Measurements from ENCODE around the gene COQ2.
A peak's percentile ranks its signal among the peaks of the same experiment; 100 is the strongest.
"Not testable (repeated sequence)": the region's sequence is repeated elsewhere in the genome, so short reads cannot be mapped to it uniquely, and the experiment has no call there.

Gene COQ2

GRCh38 chr4:83283181-83283580 lies 1.4 kb downstream of the COQ2 start:
- DNase-seq = no peak

- peak; percentile 83 for DNase-seq
These were observed 2.5 kb downstream of the COQ2 start for GRCh38 chr4:83282049-83282535.

GRCh38 chr4:83281307-83281706 lies 3.3 kb downstream of the COQ2 start:
- peak; percentile 51 for DNase-seq

- peak; percentile 46 for DNase-seq
These were observed 8.1 kb downstream of the COQ2 start for GRCh38 chr4:83276299-83277040.

GRCh38 chr4:83273926-83274325 lies 10.7 kb downstream of the COQ2 start:
- DNase-seq = not testable (repeated sequence)

- no peak for DNase-seq
These were observed 11.7 kb downstream of the COQ2 start for GRCh38 chr4:83272900-83273299.

GRCh38 chr4:83269256-83269655 lies 15.3 kb downstream of the COQ2 start:
- no peak for DNase-seq

GRCh38 chr4:83268491-83268890 lies 16.1 kb downstream of the COQ2 start:
- DNase-seq = no peak

- DNase-seq = no peak
These were observed 16.6 kb downstream of the COQ2 start for GRCh38 chr4:83267830-83268475.

GRCh38 chr4:83267121-83267829 lies 17.3 kb downstream of the COQ2 start:
- no peak for DNase-seq

- peak; percentile 62 for DNase-seq
These were observed 17.9 kb downstream of the COQ2 start for GRCh38 chr4:83266689-83267088.

- DNase-seq = no peak
These were observed 21.5 kb downstream of the COQ2 start for GRCh38 chr4:83263106-83263505.

- peak; percentile 51 for DNase-seq
These were observed 21.9 kb downstream of the COQ2 start for GRCh38 chr4:83262682-83263081.

- DNase-seq = no peak
These were observed 23.3 kb downstream of the COQ2 start for GRCh38 chr4:83261307-83261706.

GRCh38 chr4:83259586-83259985 lies 25.0 kb downstream of the COQ2 start:
- DNase-seq = no peak

GRCh38 chr4:83258461-83258860 lies 26.1 kb downstream of the COQ2 start:
- no peak for DNase-seq

GRCh38 chr4:83257811-83258210 lies 26.8 kb downstream of the COQ2 start:
- DNase-seq = no peak

- no peak for DNase-seq
These were observed 29.0 kb downstream of the COQ2 start for GRCh38 chr4:83255584-83255983.

- peak; percentile 91 for DNase-seq
These were observed 31.7 kb downstream of the COQ2 start for GRCh38 chr4:83252782-83253405.

GRCh38 chr4:83251447-83251830 lies 33.2 kb downstream of the COQ2 start:
- no peak for DNase-seq

- DNase-seq = no peak
These were observed 33.7 kb downstream of the COQ2 start for GRCh38 chr4:83250687-83251446.

GRCh38 chr4:83248486-83248885 lies 36.1 kb downstream of the COQ2 start:
- DNase-seq = no peak
